T-helper 1 cell treated with Interleukin-12 subunit alpha and Interleukin-12 subunit beta and Interleukin-4 antibody, amounts not matched to agents 30 ng/mL and 1 ng/mL, for 36 hours (primary cell): ENCODE measurements around the gene NTSR1. TPM values are rescaled to one million over a fixed set of nuclear protein-coding genes. Genes with fewer than 3 reads are reported as not detected.

Experiments used
- intact Hi-C: fragments of 100-400 bp; cut with micrococcal nuclease; formaldehyde crosslinking; loops from one replicate; pipeline ENCODE4 v1.15.1; 2024
- total RNA-seq: library from RNA; stranded (reverse); gene quantifications from 2 replicates; pipeline ENCODE4 v1.2.3, GENCODE V29; 2022

NTSR1 gene
- total RNA-seq, 1 donor from 2014 or later = not detected

- intact Hi-C loops = no loop called here
Observed at GRCh38 chr20:62692801-62693523, 15.7 kb upstream of the NTSR1 start.

- intact Hi-C loops = no loop called here
Observed at GRCh38 chr20:62693524-62693922, 15.1 kb upstream of the NTSR1 start.

GRCh38 chr20:62694106-62694505 is 14.5 kb upstream of the NTSR1 start:
- intact Hi-C loops = no loop called here

GRCh38 chr20:62694868-62695267 is 13.8 kb upstream of the NTSR1 start:
- intact Hi-C loops = no loop called here

GRCh38 chr20:62695448-62696414 is 12.9 kb upstream of the NTSR1 start:
- intact Hi-C loops = no loop called here

- intact Hi-C loops = no loop called here
Observed at GRCh38 chr20:62696434-62696957, 12.1 kb upstream of the NTSR1 start.

GRCh38 chr20:62696989-62697388 is 11.6 kb upstream of the NTSR1 start:
- intact Hi-C loops = no loop called here

- intact Hi-C loops = no loop called here
Observed at GRCh38 chr20:62697468-62697912, 11.1 kb upstream of the NTSR1 start.

GRCh38 chr20:62698231-62698630 is 10.4 kb upstream of the NTSR1 start:
- intact Hi-C loops = no loop called here

GRCh38 chr20:62699296-62699695 is 9.3 kb upstream of the NTSR1 start:
- intact Hi-C loops = no loop called here

GRCh38 chr20:62699741-62700140 is 8.9 kb upstream of the NTSR1 start:
- intact Hi-C loops = no loop called here

GRCh38 chr20:62700261-62700930 is 8.2 kb upstream of the NTSR1 start:
- intact Hi-C loops = no loop called here

GRCh38 chr20:62701161-62702012 is 7.2 kb upstream of the NTSR1 start:
- intact Hi-C loops = no loop called here

- intact Hi-C loops = no loop called here
Observed at GRCh38 chr20:62702013-62702300, 6.7 kb upstream of the NTSR1 start.

- intact Hi-C loops = no loop called here
Observed at GRCh38 chr20:62702895-62703852, 5.5 kb upstream of the NTSR1 start.

GRCh38 chr20:62703853-62704228 is 4.8 kb upstream of the NTSR1 start:
- intact Hi-C loops = no loop called here

GRCh38 chr20:62704341-62704948 is 4.2 kb upstream of the NTSR1 start:
- intact Hi-C loops = no loop called here

- intact Hi-C loops = no loop called here
Observed at GRCh38 chr20:62705627-62706026, 3.0 kb upstream of the NTSR1 start.

- intact Hi-C loops = no loop called here
Observed at GRCh38 chr20:62706344-62706743, 2.3 kb upstream of the NTSR1 start.
